Germinal center (tissue), 1 donor: ENCODE data around the gene DYNC1H1.
"Not testable (repeated sequence)": the region's sequence is repeated elsewhere in the genome, so short reads cannot be mapped to it uniquely, and the experiment has no call there.

Source experiments
- DNase-seq: peaks from one replicate; pipeline ENCODE4 v3.0.0; 2012; ENCODE audit warnings: mixed read lengths, low spot score

DYNC1H1 gene

GRCh38 chr14:101965181-101965544 lies 790 bp downstream of the DYNC1H1 start:
- peak; percentile 63 for DNase-seq

DNA sequence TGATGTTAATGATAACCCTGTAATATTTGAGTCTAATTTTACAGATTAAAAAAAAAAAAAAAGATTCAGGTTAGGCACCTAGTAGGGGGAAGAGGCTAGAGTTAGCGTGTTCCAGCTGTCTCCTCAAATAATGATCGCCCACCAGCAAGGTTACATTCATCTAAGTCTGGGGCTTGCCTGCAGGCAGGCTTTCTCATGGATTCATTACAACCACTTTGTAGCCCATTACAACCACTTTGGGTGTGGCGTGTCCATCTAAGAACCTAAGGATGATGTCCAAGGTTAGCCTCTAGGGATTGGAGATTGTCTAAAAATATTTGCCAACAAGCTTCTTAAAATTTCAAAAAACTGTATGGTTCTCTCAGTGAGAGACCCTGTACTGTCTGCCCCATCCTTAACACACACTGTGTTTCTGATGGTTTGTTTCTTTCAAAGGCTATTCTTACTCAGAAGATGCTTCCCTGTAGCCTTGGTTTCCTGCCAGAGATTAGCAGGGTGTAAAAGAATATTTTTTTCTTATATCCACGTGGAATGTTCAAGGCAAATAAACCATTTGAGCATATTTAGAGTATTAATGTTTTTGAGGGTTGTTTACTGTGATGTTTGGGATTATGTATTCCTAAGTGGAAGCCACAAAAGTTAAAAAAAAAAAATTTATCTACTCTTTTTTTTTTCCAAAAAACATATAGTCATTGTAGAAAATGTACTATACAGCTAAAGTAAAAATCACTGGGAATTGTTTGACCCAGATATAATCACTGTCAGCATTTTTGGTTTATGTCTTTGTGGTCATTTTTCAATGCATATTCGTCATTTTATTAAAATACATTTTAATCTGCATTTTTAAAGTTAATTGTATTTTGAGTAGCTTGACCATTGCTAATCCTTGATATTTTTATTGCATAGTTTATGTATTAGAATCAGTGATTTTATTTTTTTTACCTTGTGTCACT lies 1.7 kb downstream of the DYNC1H1 start:
- no peak for DNase-seq

DNA sequence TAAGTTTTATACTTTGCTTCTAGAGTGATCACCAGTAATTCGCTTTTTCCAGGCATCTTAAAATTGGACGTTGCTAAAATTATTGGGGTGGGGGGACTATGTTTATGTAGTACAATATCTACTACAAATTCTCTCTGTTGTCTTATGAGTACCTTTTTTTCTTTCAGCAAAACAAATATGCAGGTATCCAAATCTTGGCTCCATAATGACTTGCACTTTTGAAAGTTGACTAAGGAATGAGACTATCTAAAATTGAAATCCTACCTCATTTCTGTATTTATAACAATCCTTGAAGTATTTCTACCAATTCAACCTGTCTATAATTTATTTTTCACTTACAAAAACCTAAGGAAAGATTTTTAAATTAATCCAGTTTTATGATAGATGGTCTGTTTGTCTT lies 2.4 kb downstream of the DYNC1H1 start:
- DNase-seq, result no peak

GRCh38 chr14:101968186-101968585 lies 3.8 kb downstream of the DYNC1H1 start:
- no peak for DNase-seq

- peak; percentile 70 for DNase-seq
These were observed 5.1 kb downstream of the DYNC1H1 start for GRCh38 chr14:101969481-101969880.

DNA sequence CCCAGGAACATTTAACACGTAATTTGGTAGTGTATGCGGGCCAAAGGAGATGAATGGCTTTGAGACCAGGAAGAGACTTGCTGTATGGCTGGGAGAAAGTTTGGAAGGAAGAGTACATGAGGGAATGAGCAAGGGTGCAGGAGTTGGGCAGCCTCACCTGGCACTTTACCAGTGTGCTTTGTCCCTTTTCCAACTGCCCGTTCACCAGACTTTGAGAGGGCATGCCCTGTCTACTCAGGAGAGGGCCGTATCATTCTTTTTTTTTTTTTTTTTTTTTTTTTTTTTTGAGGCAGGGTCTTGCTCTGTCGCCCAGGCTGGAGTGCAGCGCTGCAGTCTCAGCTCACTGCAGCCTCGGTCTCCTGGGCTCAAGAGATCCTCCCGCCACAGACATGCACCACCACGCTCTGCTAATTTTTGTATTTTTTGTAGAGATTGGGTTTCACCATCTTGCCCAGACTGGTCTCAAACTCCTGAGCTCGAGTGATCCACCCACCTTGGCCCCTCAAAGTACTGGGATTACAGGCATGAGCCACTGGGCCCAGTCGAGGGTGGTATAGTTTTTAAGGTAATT lies 6.5 kb downstream of the DYNC1H1 start:
- no peak for DNase-seq

DNA sequence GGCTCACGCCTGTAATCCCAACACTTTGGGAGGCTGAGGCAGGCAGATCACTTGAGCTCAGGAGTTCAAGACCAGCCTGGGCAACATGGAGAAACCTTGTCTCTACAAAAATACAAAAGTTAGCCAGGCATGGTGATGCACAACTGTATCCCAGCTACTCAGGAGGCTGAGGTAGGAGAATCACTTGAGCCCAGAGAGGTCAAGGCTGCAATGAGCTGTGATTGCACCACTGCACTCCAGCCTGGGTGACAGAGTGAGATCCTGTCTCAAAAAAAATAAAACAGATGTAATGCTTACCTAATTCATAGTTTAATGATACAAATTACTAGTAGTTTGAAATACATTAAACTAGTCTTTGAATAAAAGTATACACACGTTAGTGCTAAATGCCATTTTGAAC lies 7.1 kb downstream of the DYNC1H1 start:
- DNase-seq, result not testable (repeated sequence)

GRCh38 chr14:101972126-101972866 lies 7.9 kb downstream of the DYNC1H1 start:
- no peak for DNase-seq

GRCh38 chr14:101973356-101973755 lies 9.0 kb downstream of the DYNC1H1 start:
- DNase-seq, result no peak

DNA sequence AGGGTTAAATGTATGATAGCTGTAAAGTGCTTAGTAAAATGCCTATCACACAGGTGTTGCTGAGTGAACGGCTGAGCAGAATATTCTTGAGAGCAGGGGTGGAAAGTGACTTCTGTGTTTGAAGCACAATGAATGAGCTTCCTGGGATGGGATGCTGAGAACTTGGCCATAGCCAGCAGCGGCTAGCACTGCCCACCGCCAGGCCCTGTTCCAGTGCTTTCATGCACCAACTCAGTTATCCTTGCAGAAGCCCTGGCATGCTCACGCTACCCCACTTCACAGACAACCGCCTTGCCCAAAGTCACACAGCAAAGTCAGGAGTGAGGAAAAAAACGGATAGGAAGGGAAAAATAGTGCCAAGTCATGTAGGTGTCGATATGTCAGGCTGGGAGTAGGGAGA lies 10.9 kb downstream of the DYNC1H1 start:
- DNase-seq, result no peak

DNA sequence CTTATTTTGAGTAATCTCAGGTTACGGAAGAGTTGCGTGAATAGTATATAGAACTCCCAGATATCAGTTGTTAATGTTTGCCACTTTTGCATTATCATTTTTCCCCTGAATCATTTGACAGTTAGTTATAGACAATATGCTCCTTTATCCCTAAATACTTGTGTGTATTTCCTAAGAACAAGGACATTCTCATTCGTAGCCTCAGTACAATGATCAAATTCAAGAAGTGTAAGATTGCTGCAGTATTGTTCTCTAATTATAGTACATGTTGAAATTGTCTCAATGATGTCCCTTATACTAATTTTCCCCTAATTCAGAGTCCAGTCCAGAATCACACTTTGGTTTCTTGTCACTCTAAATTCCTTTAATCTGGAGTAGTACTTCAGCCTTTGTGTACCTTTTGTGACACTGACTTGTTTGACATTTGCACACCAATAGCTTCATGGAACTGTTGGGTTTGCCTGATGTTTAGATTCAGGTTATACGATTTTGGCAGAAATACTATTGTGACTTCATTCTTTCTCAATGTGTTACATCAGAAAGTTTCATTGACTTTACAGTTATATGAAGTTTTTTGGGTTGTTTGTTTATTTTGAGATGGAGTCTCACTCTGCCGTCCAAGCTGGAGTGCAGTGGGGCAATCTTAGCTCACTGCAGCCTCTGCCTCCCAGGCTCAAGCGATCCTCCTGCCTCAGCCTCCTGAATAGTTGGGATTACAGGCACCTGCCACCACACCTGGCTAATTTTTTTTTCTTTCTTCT lies 13.1 kb downstream of the DYNC1H1 start:
- DNase-seq, result no peak

GRCh38 chr14:101979666-101980065 lies 15.3 kb downstream of the DYNC1H1 start:
- DNase-seq, result no peak

DNA sequence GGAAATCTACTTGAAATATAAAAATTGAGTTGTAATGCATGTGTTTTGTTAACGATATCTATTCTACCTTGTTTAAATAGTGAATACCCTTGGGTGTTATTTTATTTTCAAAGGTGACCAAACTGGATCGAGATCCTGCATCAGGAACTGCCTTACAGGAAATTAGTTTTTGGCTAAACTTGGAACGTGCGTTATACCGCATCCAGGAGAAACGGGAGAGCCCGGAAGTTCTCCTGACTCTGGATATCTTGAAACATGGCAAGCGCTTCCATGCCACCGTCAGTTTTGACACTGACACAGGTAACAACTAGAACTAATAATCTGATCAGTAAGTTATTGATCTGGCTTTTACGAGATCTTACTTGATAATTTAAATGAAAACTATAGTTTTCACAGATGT lies 15.9 kb downstream of the DYNC1H1 start:
- no peak for DNase-seq

DNA sequence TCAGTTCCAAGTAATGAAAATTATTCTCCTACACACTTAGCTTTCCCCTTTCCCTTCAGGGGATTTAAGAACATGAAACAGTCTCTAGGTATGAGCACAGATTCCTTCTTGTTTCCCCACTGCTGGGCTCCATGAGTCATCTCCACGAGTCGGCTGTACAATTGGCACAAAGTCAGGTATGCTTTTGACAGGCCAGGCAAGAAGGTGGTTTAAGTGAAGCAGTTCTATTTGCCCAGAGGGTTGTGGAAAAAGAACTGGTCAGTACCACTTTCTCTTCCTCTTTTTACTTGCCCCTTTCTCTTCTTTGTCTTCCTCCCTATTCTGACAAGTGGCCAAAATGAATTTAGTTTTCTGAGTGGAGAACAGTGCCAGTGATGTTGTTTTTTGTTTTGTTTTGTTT lies 16.3 kb downstream of the DYNC1H1 start:
- no peak for DNase-seq

DNA sequence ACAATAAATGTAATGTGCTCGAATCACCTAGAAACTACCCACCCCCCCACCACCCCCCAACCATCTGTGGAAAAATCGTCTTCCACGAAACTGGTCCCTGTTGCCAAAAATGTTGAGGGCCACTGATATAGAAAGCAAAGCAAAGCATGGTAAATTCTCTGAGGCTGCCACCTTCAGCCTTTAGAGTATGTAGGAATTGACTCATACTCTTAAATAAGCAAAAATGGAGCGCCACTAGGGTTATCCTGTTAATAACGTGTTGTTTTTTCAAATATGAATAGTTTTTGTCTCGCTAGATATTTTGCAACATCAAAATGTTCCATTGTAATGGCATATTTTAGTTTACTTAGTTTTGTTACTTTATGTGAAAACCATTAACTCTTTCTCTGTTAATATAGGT lies 18.2 kb downstream of the DYNC1H1 start:
- no peak for DNase-seq

GRCh38 chr14:101984831-101985230 lies 20.5 kb downstream of the DYNC1H1 start:
- DNase-seq, result not testable (repeated sequence)

DNA sequence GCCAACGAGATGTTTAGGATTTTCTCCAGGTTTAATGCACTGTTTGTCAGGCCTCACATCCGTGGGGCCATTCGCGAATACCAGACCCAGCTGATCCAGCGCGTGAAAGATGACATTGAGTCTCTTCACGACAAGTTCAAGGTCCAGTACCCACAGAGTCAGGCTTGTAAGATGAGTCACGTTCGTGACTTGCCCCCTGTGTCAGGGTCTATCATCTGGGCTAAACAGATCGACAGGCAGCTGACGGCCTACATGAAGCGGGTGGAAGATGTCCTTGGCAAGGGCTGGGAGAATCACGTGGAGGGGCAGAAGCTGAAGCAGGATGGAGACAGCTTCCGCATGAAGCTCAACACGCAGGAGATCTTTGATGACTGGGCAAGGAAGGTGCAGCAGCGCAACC lies 21.6 kb downstream of the DYNC1H1 start:
- no peak for DNase-seq

DNA sequence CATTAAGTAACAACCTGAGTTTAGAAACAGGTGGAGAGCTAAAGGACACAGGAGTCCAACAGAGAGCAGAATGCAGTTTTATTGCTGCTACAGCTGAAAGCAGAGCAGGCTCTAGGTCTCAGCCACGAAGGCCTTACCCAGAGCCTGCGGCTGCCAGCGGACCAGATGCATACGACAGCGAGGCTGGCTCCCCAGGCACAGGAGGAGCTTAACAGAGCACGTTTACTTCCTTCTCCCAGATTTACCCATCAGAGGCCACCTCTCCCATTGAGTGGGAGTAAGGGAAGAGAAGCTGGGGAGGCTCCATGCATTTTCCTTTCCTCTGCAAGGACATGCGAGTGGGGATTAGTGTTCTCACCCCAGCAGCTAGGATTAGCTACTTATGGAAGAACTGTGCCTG lies 22.6 kb downstream of the DYNC1H1 start:
- DNase-seq, result no peak

GRCh38 chr14:101988377-101988776 lies 24.0 kb downstream of the DYNC1H1 start:
- DNase-seq, result no peak

GRCh38 chr14:101991352-101991751 lies 27.0 kb downstream of the DYNC1H1 start:
- DNase-seq, result no peak

- peak; percentile 62 for DNase-seq
These were observed 28.3 kb downstream of the DYNC1H1 start for GRCh38 chr14:101992708-101993107.
